ENCODE data around the gene MANEAL.
"Not testable (repeated sequence)": the region's sequence is repeated elsewhere in the genome, so short reads cannot be mapped to it uniquely, and the experiment has no call there.

MANEAL gene, protein sequence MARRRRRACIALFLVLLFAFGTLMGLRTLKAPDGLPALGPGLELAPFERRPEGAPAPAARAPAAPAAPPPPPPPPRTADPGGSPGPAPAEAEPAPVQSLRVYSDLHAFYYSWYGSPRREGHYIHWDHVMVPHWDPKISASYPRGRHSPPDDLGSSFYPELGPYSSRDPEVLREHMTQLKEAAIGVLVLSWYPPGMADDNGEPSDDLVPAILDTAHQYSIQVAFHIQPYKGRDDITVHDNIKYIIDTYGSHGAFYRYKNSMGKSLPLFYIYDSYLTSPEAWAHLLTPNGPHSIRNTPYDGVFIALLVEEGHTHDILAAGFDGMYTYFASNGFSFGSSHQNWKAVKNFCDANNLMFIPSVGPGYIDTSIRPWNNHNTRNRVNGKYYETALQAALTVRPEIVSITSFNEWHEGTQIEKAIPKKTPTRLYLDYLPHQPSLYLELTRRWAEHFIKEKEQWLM

DNA sequence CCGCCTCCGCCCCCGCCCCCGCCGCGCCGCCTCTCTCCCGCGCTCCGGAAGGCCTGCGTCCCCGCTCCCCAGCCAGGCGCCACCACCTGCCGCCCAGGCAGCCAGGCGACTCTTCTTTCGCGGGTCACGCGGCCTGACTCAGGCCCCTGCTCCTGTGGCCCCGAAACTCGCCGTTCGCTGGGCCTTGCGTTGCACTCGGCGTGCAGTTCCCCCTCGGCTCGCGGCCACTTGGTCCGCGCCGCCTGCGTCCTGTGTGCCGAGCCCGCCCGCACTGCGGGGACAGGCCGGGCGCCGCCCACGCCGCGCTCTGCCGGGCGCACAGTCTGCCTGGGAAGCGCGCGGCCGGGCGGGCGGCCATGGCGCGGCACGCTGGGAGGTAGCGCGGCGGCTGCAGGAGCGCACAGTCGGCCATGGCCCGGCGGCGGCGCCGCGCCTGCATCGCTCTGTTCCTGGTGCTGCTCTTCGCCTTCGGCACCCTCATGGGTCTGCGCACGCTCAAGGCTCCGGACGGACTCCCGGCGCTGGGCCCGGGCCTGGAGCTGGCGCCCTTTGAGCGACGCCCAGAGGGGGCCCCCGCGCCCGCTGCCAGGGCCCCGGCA, at the start of gene MANEAL:
Gene MANEAL (plus strand): TSS at position 75 of the 599 bp plus-strand sequence. CDS start 336 bp downstream, at position 411.
- peak; percentile 54 for DNase-seq

DNA sequence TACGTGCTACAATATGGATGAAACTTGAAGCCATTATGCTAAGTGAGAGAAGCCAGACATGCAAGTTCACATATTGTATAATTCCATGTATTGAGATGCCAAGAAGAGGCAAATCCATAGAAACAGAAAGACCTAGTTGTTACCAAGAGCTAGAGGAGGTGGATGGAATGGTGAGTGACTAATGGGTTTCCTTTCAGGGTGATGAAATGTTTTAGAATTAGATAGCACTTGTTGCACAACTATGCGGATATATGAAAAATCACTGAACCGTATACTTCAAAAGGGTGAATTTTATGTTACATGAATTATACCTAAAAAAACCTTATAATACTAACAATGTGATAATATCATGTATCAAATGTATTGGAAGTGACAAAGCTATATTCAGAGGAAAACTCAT, 46.8 kb upstream of the MANEAL start:
- DNase-seq, result no peak

DNA sequence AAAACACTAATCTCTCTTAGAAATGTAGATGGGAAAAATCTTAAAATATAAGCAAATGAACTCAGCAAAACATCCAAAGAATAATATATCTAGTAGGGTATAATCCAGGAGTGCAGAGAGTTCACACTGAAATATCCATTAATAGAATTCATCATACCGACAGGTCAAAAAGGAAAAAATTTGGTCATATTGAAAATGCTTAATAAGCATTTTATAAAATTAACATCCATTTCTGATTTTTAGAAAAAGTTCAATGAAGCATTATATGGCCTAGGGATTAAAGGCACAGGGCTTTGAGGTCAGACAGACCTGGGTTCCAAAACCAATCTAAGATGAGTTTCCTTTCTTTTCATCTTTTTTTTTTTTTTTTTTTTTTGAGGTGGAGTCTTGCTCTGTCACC, 45.1 kb upstream of the MANEAL start:
- DNase-seq, result no peak

DNA sequence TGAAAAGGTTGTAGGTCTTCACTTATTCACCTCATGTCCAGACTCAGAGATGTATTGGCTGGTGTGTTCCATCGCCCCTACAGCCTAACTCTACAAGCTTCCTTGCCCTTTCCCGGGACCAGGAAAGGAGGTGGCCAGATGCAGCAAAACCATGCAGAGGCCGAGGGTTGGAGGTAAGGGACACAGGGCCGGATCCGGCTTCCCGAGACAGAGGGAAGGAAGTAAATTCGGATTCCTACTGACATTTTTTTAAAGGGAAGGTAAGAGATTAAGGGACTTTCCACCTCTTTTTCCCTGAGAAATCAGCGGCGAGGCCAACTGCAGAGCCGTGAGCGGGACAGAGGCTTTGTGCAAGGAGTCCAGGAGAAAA, 41.4 kb upstream of the MANEAL start:
- no peak for DNase-seq

DNA sequence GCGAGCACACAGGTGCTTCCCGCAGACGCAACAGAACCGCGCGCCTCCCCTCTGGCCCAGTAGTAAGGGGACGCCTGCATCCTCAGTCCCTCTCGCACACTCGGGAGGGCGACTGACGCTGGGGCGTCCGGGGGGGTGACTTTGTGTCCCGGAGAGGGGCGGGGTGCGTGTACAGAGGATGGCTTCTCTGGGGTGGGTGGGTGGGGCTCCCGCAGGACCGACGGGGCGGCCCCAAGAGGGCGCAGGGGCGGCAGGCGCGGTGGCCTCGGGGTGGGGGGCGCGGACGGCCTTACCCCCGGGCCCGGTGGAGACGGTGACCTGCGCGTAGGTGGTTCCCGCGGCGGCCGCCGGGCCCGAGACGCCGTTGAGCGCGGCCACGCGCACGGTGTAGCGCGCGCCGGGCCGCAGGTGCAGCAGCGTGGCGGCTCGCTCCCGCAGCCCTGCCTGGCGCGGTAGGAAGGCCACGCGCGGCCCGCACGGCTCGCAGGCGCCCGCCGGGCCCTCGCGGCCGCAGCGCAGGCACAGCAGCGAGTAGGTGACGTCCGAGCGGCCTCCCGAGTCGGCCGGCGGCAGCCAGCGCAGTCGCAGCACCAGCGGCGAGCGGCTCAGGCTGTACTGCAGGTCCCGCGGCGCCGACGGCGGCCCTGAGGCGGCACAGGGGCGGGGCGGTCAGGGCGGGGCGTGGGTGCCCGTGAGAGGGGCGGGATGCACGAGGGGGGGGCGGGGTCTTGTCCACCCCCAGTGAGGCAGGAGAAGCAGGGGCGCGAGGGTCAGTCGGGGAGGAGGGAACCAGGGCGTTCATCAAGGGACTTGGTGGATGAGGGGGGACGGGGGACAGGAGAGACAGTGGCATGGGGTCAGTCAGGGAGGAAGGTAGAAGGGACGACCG, 40.8 kb upstream of the MANEAL start:
- DNase-seq, result no peak

DNA sequence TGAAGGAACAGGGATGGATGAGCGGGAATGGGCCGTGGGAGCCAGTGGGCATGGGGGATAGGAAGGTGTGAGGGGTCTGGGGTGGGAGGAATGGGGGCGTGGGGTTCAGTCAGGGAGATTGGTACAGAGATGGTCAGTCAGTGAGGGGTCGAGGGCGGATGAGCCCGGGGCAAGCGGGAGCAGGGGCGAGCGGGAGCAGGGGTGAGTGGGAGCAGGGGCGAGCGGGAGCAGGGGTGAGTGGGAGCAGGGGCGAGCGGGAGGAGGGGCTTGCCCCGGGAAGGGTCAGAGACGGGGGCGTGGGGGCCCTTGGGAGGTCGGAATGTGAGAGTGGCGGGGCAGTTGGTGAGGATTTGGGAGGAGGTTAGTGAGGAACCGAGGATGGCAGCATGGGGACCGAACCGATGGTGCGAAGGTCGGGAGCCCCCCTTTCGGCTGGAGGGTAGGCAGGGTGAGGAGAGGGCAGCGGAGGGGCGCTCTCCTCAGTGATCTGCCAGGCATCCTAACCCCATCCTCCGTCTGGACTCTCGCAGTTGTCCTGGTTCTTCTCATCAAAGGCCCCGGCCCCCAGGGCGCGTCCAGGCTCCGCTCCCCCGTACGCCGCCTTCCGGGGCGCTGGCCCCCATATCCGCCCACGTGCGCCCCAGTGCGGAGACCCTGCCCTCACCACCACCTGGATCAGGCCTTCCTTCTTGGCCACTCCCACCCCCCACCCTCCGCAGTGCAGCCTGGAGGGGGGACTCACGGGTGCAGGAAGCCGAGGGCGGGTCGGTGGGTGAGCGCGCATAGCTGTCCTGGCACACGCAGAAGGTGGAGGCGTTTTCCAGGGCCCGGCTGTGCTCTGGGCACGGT, 40.0 kb upstream of the MANEAL start:
- DNase-seq, result no peak

DNA sequence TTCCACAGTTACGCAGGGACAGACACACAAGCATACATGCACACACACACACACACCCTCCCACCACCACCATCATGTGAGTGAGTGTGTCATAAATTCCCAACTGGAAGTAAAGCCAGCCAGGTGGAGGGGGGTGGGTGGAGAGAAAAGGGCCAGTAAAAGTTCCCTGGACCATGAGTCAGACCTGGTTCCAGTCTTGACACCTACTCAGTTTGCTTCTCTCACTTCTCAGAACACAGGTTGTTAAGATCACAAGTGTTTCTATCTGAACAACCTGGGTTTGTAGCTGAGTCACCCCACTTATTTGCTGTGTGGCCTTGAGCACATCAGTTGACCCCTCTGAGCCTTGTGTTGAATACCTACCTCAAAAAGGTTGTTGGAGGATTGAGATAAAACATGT, 38.4 kb upstream of the MANEAL start:
- DNase-seq, result no peak

DNA sequence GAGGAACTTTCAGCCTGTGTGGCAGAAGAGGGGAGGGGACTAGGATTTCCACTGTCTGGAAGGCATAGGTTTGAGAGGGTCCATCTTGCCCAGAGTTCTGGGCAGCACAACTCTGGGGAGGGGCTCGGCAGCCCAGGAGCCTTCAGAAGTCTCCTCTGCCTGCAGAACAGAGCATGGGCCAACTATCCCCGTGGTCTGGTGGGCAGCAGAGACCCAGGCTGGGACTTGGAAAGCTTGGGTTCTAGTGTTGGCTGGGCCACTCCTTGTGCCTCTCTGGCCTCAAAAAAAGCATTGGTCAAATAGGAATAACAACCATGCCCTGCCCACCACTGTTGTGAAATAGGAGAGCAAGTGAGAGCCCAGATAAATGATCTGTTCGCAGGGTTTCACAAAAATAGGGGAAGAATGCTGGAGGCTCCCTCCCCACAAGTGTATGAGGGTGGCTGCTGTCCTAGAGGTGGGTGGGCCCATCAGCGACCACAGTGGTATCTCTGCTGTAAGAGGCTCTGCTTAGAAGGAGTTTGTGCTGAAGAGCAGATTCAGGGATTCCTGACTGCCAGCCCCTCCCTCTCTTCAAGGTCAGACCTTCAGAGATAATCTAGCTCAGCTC, 37.6 kb upstream of the MANEAL start:
- no peak for DNase-seq

DNA sequence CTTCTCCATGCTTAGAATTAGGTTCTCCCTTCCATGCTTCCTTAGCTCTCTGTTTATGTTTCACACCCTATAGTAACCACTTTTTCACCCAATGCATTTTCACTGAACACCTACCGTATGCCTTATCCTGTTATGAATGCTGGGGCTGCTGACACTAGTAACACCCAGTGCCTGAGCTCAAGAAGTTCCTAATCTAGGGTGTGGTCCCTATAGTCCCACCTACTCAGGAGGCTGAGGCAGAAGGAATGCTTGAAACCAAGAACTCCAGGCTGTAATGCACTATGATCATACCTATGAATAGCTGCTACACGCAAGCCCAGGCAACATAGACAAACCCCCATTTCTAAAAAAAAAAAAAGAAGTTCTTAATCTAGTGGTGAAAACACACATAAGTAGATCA, 34.2 kb upstream of the MANEAL start:
- DNase-seq, result no peak

DNA sequence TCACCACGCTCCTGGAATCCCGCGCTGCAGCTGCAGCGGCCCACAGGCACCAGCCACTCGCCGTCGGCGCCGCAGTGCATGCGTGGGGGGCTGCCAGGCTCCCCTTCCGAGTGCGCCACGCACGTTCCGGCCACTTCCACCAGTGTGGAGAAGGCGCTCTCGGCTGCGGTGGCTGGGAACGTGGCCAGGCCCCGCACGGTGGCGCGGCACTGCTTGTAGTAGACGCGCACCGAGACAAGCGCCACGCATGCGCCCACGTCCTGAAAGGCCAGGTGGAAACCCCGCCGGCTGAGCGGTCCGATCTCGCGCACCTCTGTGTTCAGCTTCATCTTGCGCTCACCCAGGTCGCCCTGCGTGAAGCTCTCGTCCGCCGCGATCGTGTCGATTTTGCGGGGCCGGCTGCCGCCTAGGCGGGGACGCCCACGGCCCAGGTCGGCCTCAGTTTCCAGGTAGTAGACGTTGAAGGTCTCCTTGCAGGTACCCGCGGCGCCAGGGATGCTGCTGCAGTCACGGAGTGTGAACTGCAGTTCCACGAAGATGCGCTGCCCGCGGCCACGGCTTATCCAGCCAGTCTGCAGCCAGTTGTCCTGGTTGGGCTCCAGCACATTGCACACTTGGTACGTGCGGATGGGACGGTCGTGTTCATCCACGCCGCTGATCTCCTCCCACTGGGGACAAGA, 32.1 kb upstream of the MANEAL start:
- no peak for DNase-seq

DNA sequence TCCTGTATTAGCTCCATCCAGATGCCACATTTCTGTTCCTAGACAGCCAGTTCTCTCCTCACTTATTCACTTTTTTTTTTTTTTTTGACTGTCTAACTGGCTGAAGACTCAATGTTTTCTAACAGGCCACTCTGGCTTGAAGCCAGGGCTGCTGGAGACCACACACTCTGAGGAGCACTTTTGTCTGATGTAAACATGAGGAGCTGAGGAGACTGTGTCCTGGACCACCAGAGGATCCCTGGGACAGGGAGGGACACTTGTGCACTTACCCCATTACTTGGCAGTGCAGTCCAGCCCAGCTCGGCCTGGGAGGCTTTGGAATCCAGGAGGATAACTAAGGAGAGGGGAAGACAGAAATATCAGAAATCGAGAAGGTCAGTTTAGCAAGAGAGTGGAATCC, 31.1 kb upstream of the MANEAL start:
- no peak for DNase-seq

DNA sequence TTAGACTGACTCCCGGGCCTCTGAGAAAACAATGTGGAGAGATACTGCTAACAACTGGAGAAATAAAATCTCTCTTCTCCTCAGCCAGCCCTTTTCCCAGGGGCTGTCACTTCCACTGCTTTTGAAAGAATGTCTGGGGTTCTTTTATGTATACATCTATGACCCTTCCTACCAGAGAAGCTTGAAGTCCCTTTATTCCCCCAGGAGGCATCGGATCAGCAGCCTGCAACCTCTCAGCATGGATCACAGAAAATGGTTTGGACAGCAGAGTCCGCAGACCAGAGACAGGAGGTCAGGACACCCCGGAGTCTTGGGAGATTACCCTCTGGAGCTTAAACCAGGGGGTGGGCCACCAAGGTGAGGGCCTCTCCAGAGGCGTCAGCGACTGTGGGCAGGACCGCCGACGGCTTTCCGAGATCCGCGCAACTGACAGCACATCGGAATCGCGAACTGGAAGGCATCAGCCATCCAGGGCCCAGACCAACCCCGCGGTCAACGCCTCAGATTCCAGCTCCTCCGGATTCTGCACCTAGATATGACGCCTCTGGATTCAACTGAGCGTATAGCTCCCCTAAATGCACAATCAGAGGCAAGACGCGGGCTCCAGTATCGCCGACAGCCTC, 29.7 kb upstream of the MANEAL start:
- no peak for DNase-seq

DNA sequence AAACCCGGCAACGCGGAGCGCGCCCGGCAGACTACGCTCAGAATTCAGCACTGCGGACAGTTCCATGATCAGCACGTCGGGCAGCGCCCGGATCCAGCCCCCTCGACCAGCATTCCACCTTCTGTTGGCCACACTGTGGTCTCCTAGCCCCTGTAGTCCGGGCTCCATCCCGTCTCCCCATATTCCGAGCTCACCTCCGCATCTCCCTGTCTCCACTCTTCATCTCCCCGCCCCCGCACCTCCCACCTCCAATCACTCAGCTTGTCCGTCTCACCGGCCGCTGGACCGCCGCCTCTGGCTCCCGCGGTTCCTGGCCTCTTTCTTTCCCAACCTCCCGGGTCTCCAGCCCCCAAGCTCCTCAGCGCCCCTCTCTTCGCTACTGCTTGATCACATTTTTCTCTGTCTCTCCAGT, 29.2 kb upstream of the MANEAL start:
- no peak for DNase-seq

DNA sequence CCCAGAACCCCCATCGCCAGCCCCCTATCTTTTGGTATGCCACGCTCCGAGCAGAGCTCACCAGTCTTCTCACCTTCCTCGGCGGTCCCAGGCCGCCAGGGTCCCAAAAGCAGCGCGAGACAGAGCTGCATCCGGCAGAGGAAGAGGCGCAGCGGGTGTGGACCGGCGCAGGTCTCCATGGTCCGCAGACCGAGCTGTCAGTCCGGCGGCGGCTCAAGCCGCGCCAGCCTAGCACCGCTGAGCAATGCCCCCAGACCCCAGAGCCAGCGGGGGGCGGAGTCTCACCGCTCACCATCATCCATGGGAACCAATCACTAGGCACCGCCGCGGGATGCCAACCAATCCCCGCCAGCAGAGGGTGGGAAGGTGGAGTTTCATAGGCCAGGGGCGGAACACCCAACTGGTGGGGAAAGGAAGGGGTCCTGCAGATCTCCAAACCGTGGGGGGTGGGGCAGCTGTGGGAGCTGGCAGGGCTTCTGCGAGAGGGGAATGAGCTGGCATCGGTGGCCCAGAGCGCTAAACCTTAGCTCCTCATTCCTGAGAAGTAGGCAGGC, 28.7 kb upstream of the MANEAL start, which contains the start of gene EPHA10:
Gene EPHA10 (minus strand): TSS at position 233 of the 554 bp plus-strand sequence. CDS start 54 bp downstream, at position 179.
- no peak for DNase-seq

DNA sequence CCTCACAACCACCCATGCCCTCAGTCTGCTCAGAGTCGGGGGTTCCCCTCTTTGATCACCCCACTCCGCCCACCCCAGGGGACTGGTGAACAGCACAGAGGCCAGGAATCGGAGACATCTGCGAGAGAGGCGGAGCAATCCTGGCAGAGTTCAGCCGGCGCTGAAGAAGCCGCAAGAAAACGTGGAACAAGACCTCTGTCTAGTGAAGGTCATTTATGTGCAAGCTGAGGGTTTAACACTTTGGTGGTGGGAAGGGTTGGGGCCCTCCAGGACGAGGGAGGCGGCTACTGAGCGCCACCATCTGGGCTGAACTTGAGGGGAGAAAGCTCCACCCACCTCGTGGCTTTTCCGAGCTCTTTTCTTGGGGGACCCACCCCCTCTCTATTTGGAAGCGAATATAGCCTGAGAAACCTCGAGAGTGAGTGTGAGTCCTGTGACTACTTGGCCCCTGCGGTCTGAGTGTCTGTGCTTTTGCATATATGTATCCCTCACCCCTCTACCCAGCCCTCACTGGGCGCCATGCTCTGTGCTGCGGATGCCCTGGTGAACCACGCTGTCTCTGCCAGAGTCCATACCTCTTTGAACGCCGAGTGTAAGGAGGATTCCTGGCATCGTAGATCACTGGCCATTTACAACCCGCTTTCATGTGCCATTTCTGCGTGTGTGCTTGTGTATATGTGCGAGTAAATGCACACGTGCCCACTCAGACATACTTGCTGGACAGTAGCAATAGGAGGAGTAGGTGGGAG, 27.6 kb upstream of the MANEAL start:
- DNase-seq, result no peak

DNA sequence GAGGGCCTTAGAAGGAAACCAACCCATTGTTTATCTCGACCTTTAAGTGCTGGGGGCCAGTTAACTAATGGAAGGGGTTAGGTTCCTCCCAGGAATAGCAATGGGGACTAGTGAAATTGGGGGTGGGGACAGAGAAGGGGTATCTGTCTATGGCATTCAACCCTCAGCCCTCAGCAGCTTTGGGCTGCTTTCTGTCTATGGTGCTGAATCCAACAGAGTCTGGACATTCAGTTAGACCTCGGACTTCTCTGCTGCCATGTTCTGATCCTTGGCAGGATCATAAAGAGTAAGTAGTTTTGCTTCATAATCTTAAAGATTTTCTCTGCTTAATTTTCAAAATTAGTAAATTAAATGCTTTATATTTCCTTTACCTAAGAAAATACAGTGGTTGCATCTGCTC, 26.2 kb upstream of the MANEAL start:
- DNase-seq, result no peak

DNA sequence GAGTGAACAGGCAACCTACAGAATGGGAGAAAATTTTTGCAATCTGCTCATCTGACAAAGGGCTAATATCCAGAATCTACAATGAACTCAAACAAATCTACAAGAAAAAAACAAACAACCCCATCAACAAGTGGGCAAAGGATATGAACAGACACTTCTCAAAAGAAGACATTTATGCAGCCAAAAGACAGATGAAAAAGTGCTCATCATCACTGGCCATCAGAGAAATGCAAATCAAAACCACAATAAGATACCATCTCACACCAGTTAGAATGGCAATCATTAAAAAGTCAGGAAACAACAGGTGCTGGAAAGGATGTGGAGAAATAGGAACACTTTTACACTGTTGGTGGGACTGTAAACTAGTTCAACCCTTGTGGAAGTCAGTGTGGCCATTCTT, 22.2 kb upstream of the MANEAL start:
- DNase-seq, result not testable (repeated sequence)

DNA sequence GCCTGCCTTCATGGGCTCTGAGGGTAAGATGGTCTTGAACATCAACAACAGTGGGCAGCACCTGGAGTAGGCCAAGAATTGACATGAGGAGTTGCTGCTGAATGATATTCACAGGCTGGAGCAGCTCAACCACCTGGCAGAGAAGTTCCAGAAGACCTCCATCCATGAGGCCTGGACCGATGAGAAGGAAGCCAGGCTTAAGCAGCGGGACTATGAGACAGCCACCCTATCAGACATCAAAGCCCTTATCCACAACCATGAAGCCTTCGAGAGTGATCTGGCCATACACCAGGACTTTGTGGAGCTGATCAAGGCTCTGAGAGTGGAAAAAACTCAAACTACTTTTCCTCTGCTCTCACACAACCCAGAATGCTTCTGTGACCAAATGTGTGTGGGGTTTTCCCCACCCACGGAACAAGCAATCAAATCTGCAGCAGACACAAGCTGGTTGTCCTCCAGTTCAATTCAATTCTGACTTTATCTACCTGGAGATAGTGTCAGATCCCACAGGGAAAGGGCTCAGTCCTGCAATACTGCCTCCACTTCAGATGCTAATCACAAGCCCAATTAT, 16.6 kb upstream of the MANEAL start:
- no peak for DNase-seq

DNA sequence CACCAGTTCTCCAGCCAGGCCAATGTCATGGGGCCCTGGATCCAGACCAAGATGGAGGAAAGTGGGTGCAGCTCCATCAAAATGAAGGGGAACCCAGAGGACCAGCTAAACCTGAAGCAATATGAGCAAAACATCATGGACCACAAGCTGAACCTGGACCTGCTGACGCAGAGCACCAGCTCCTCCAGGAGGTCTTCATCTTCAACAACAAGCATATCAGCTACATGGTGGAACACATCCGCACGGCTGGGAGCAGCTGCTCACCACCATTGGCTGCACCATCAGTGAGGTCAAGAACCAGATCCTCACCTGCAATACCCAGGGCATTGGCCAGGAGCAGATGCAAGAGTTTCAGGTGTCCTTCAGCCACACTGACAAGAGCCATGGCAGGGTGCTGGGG, 15.0 kb upstream of the MANEAL start:
- no peak for DNase-seq
